Stimulated activated CD4-positive, alpha-beta T cell treated with anti-CD3 and anti-CD28 coated beads, Interleukin-15, amount 100 ng/mL, for 48 hours (primary cell): ENCODE measurements around the gene TMEM169.

ENCODE experiments used
- DNase-seq, 2 donors: peaks; one replicate each; pipeline ENCODE4 v3.0.0-alpha.2; 2020; ENCODE audit warnings: low read depth in 2 of 2

TMEM169 gene

GRCh38 chr2:216081487-216082116 lies at the start of gene TMEM169, which contains the start of gene PECR:
Gene TMEM169 (plus strand): TSS chr2:216081919. CDS start chr2:216095964, 14,045 bp downstream.
Gene PECR (minus strand): TSS chr2:216081809. CDS start chr2:216081741, 68 bp downstream.
- DNase-seq: peak; percentile 56 to 71

DNA sequence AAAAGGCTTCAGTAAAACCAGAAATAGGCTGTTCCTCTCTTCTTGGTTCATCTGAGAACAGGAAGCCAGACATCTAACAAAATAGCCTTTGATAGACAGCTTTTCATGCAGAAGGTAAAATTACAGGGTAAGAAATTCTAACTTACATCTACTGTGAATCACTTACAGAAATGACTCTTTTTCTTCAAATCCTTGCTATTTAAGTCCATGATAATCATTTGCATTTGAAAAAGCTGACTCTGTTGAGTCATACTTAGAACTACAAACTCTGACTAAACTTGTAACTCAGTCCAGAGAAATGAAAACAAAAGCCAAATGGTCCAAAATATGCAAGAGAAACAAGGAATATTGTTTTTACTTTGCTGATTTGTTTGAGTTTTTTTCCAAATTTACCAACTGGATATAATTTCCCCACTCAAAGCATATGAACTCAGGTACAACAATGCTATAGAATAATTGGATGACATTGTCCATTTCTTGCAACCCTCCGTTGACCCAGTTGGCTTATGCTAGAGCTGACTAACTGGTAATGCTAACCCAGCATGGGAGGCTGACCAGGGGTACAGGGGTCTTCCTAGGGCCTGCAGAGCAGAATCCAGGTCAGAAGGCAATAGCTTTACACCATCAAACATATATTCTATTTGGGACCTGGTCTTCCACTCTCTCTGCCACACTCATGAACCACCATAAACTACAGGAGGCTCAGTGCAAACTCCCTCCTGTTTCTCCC lies 49.6 kb upstream of the TMEM169 start:
- no peak for DNase-seq

DNA sequence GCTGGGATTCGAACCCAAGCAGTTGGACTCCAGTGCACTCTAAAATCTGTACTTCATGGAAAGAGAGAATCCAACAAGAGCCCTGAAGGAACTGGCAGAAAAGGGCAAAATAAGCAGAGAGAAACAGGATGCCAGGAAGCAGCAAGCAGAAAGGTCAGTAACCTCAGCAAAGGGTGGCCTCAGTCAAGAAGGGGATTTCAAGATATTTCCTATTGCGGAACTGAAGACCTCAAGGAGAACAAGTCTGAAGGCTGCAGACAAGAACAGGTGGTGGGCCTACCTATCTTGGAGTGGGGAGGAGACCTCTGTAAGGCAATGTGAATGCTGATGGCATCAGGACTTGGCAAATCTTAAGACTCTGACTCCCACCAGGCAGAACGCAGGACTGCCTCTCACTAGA lies 48.3 kb upstream of the TMEM169 start:
- no peak for DNase-seq

GRCh38 chr2:216034065-216034464 lies 47.7 kb upstream of the TMEM169 start:
- peak; percentile 56 to 76 for DNase-seq

DNA sequence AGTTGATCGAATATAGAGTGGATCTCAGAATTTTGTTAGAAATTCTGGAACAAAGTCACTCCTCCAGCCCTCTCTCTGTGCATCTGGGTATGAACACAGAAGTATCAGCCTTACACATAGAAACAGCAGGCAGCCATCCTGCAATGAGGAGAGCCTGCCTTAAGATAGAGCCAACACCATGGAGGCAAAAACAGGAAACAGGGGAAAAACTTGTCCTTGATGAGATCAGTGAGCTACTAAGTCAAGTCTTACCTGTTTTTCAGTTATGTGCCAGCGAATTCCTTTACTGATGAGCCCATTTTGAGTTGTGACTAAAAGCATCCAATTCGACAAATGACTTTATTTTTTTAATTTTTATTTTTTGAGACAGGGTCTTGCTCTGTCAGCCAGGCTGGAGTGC lies 41.8 kb upstream of the TMEM169 start:
- no peak for DNase-seq

GRCh38 chr2:216041438-216041837 lies 40.3 kb upstream of the TMEM169 start:
- no peak for DNase-seq

DNA sequence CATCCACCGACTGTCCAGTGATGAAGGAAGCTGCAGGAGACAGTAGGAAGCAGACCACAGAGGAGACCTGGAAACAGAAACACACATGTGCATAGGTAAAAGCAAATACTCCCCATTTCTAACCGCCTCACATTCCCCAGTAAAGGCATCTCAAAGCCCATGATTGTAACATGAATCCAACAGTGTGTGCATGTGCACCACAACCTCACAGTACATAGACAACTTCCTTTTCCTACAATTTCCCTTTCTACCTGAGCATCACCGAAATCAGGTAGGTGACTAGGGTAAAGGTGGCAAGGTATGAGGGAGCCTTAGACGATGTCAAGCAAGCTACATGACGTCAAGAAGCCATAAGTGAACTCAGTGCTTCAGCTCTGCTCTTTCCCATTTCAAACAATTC lies 37.8 kb upstream of the TMEM169 start:
- DNase-seq: no peak

DNA sequence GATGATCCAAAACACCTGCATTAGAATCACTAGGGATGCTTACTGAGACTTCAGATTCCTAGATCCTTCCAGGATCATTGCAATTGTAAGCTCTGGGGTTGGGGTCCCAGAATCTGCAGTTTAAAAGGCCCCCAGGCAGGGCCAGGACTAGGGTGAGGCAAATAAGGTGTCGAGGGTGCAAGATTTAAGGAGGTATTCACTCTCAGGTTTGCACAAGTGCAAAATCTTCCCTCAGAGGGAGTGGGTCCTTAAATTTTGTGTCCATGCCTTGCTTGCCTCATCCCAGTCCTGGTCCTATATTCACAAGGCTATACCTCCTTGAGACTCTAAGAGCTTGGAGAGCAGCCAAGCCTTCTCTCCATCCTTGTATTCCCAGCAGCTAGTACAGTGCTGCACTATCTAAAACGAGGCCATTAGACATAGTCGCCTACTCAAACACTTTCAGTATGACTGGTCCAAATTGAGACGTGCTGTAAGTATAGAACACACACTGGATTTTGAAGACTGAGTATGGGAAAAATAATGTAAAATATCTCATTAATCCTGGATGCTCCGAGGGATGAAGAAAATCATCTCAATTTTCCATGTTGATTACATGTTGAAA lies 36.7 kb upstream of the TMEM169 start:
- no peak for DNase-seq

GRCh38 chr2:216047397-216047796 lies 34.3 kb upstream of the TMEM169 start:
- DNase-seq: no peak

GRCh38 chr2:216049452-216049851 lies 32.3 kb upstream of the TMEM169 start:
- DNase-seq: no peak

GRCh38 chr2:216051350-216051749 lies 30.4 kb upstream of the TMEM169 start:
- no peak for DNase-seq

DNA sequence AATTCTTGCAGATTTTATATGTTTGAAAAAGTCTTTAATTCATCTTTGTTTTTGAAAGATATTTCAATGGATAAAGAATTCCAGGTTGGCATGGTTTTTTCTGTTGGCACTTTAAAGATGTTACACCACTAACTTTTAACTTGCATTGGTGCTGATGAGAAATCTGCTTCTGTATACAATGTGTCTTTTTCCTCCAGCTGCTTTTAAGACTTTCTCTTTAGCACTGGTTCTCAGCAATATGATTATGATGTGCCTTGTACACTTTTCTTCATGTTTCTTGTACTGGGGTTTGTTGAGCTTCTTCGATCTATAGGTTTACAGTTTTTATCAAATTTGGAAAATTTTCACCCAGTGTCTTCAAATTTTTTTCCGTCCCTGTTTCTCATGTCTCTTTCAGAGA lies 29.3 kb upstream of the TMEM169 start:
- no peak for DNase-seq

DNA sequence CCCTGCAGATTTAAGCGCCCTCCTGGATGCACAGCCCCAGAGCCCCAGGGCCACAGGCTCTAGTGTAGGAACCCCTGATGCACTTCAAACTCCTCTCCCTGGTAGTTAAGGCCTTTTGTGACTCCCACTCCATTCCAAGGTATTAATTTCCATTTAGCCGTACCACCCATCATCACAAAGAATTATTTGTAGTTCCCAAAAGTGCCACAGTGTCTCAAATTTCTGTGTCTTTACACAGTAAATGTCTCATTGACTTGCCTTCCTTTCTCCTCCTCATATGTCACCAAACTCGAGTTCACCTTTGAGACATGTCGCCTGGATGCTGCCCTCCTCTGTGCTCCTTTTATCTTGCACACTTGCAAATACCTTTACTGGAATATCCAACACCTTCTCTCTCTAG lies 26.0 kb upstream of the TMEM169 start:
- no peak for DNase-seq

GRCh38 chr2:216056739-216057138 lies 25.0 kb upstream of the TMEM169 start:
- DNase-seq: no peak

DNA sequence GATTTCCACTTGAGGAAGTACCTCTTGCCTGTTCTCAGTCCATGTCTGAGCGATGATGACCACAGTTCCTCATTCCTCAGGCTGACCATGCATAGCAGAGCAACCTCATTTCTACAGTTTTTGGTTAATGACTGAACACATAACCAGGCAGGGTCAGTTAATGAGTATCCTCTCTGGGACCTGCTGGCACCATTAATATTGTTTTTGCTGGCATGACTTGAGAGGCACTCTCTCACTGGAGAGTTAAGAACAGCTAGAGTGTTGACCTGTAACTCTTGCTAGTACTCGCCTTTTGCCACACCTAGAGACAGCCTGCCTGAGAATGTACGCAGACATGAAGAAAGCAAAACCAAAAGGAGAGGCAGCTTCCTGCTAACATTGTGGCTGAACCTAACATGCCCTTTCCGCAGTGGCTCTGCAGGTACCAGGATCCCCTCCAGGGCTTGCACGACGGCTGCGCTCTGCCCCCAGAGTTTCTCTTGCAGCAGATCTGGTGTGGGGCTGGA lies 24.0 kb upstream of the TMEM169 start:
- DNase-seq: peak; percentile 29 to 31

DNA sequence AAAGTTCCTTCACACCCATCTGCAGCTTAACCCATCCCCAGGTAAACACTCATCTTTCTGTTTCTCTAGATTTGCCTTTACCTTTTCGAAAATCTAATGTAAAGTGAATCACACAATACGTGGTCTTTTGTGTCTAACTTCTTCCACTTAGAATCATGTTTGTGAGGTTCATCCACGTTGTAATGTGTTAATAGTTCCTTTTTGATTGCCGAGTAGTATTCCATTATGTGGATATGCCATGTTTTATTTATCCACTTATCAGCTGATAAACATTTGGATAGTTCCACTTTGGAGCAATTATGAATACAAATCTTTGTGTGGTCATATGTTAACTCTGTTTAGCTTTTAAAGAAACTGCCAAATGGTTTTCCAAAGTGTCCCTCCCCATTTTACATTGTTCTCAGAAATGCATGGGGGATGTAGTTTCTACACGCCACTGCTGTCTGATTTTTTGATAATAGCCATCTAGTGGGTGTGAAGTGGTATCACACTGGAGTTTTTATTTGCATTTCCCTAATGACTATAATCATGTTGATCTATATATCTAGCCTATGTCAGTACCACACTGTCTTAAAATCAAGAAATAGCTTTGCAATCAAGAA lies 22.4 kb upstream of the TMEM169 start:
- no peak for DNase-seq

DNA sequence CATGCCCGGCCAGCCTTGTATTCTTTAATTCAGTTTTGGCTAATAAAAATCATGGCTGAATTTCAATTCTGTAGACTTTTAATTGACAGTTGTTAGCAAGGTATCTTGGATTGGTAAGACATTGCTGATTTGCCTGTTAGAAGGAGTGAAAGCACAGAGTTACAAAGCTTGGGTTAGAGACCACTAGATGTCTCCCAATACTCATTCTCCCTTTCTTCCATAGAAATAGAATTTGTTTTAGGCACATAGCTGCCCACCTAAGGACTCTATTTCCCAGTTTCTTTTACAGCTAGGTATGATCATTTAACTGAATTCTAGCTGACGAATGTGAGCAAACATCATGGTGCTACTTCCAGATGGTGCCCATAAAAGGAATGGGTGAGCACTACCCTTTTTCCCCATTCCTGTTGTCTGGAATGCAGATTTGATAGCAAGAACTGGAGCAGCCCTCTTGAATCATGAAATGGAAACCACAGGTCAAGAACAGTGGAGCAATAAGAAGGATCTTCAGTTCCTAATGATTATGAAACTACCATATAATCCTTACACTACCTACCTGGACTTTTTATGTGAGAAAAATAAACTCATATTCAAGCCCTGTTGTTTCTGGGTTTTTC lies 17.6 kb upstream of the TMEM169 start:
- no peak for DNase-seq

GRCh38 chr2:216064665-216065064 lies 17.1 kb upstream of the TMEM169 start:
- no peak for DNase-seq

DNA sequence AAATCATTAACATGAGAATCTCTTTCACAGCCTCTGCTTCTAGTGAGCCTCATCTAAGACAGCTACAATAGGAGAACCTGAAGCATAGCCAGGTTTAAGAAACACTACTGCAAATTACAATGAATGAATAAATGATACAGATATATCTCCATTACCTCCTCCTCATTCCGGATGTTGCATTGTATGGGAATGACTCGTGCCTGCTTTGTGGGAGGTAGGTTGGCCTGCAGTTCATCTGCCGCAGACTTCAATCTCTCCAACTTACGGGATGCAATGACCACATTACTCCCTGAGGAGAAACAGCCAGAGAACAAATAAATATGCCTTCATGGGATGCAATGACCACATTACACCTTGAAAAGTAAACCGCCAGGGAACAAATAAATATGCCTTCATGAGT lies 15.5 kb upstream of the TMEM169 start:
- no peak for DNase-seq

DNA sequence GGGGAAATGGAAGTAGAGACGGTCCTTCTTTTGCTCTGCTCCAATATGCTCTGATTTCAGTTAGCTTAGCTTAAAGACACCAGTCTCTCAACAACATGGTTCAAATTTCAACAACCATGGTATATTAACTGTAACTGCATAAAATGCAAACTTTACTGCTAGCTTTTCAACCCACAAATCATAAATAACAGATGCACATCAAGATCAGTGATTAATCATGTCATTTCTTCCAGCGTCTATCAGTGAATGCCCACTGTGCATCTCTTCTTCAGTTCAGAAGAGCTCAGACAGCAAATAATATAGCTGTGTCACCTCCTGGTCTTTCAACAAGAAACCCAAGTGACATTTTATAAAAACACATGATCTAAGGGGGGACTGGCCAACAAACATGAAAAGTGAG lies 12.7 kb upstream of the TMEM169 start:
- DNase-seq: no peak

DNA sequence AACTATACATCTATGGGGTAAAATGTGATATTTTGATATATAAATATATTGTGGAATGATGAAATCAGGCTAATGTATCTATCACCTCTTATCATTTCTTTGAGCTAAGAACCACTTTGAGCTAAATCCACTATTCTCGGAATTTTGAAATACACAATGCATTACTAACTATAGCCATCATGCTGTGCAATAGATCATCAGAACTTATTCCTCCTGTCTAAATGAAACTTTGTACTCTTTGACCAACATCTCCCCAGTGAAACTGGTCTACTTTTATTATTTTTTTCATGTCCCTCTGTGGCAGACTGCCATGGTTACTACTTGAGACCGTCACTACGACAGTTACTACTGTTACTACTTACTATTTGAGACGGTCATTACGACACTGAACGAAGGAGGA lies 11.5 kb upstream of the TMEM169 start:
- DNase-seq: no peak
